ENCODE results near the gene CPEB1. TPM values are rescaled to one million over a fixed set of nuclear protein-coding genes. Genes with fewer than 3 reads are reported as not detected.

CPEB1 gene
- total and polyA plus RNA-seq, 8 donors = 1.3 to 5.0 (median 3.0) TPM

DNA sequence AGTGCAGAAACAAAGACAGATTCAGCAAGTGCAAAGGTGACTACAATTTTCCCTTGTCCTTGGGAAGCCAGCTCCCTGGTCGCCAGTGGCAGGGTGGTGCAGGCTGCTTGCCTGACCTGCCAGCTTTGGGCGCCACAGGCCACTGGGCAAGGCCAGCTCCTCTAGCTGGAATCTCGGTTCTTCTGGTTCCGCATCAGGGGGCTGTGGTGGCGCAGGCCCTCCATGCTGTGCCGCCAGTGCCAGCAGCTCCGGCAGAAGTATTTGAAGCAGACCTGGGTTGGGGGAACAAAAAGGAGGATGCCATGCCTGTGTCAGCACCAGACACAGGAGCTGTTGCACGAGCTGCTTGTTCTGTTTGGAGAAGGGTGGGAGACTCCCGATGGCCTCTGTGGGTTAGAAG lies 102.7 kb downstream of the CPEB1 start:
- TF ChIP-seq, protein P1, sequence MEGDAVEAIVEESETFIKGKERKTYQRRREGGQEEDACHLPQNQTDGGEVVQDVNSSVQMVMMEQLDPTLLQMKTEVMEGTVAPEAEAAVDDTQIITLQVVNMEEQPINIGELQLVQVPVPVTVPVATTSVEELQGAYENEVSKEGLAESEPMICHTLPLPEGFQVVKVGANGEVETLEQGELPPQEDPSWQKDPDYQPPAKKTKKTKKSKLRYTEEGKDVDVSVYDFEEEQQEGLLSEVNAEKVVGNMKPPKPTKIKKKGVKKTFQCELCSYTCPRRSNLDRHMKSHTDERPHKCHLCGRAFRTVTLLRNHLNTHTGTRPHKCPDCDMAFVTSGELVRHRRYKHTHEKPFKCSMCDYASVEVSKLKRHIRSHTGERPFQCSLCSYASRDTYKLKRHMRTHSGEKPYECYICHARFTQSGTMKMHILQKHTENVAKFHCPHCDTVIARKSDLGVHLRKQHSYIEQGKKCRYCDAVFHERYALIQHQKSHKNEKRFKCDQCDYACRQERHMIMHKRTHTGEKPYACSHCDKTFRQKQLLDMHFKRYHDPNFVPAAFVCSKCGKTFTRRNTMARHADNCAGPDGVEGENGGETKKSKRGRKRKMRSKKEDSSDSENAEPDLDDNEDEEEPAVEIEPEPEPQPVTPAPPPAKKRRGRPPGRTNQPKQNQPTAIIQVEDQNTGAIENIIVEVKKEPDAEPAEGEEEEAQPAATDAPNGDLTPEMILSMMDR (IDR thresholded peaks at IDR 0.05) = no peak
- Histone ChIP-seq H3K36me3 (no peaks in the 10 kb centered on the region), H3K27ac (no peak overlapping the region), H3K9me3 (no peaks in the 10 kb centered on the region), H3K27me3 (peaks cover 0 to 9% of the 10 kb centered on the region in 2 donors), H3K4me1 (peaks cover 4 to 6% of the 10 kb centered on the region in 2 donors), H3K4me3 (no peak overlapping the region)
- intact Hi-C loops (cut with DNase I) = no loop called here
- no peak for ATAC-seq
- no peak for DNase-seq

DNA sequence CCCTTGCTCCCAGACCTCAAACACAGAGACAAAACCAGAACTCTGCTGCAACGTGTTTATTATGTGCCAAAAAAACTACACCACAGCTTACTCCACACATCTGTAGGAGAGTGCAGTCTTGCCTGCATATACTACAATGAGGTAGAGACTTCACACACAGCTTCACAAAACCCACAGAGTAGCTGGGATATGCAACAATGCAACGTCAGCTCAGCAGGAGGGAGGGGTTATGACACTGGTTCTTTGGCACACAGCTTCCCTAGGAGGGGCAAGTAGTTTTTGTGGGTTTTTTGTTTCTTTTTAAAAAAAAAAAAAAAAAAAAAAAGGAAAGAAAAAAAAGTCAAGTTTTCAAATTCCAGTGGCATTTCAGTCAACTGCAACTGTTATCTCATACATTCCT lies 104.0 kb downstream of the CPEB1 start:
- intact Hi-C loops (cut with DNase I) = no loop called here
- peak in 1 of 4 donors; percentile 64 for DNase-seq
- TF ChIP-seq, protein P1 (IDR thresholded peaks at IDR 0.05) = no peak

DNA sequence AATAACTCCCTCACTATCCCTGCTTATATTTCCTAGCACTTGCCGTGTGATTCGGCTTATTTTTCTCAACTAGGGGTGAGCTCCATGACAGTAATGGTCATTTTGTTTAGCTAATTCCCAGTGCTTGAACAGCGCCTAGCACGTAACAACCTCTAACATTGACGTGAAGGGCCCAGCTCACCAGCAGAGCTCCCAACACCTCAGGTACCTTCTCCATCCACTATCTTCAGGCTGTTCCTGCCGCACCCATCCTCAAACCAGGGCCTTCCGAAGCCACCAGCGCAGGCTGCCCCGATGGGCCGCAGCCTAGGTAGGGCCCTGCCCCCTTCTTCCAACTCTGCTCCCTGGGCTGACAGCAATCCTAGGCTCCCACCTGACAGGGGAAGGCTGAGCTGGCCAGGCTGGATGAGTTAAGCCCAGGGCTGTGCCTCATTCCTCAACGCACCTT lies 106.2 kb downstream of the CPEB1 start:
- TF ChIP-seq, protein P1 (IDR thresholded peaks at IDR 0.05) = no peak
- DNase-seq = peak in 1 of 4 donors; percentile 38
- H3K27me3 ChIP-seq = peaks cover 0 to 9% of the 10 kb centered on the region in 2 donors
- H3K27ac ChIP-seq = peak overlapping the region; percentile 85 to 86
- peak overlapping the region; percentile 92 to 94 for H3K4me3 ChIP-seq
- peak; percentile 24 for ATAC-seq
- H3K9me3 ChIP-seq = no peaks in the 10 kb centered on the region
- H3K4me1 ChIP-seq = peaks cover 14 to 28% of the 10 kb centered on the region in 2 donors
- intact Hi-C loops (cut with DNase I) = no loop called here
- peaks cover 0 to 30% of the 10 kb centered on the region in 2 donors for H3K36me3 ChIP-seq

More for the DNA sequence above, 104.0 kb downstream of the CPEB1 start:
- peaks cover 0 to 9% of the 10 kb centered on the region in 2 donors for H3K27me3 ChIP-seq
- H3K4me1 ChIP-seq = peaks cover 14 to 18% of the 10 kb centered on the region in 2 donors
- no peak for ATAC-seq
- H3K9me3 ChIP-seq = no peaks in the 10 kb centered on the region
- no peak overlapping the region for H3K4me3 ChIP-seq
- peak overlapping the region in 1 of 2 donors; percentile 23 for H3K27ac ChIP-seq
- H3K36me3 ChIP-seq = peaks cover 0 to 8% of the 10 kb centered on the region in 2 donors

DNA sequence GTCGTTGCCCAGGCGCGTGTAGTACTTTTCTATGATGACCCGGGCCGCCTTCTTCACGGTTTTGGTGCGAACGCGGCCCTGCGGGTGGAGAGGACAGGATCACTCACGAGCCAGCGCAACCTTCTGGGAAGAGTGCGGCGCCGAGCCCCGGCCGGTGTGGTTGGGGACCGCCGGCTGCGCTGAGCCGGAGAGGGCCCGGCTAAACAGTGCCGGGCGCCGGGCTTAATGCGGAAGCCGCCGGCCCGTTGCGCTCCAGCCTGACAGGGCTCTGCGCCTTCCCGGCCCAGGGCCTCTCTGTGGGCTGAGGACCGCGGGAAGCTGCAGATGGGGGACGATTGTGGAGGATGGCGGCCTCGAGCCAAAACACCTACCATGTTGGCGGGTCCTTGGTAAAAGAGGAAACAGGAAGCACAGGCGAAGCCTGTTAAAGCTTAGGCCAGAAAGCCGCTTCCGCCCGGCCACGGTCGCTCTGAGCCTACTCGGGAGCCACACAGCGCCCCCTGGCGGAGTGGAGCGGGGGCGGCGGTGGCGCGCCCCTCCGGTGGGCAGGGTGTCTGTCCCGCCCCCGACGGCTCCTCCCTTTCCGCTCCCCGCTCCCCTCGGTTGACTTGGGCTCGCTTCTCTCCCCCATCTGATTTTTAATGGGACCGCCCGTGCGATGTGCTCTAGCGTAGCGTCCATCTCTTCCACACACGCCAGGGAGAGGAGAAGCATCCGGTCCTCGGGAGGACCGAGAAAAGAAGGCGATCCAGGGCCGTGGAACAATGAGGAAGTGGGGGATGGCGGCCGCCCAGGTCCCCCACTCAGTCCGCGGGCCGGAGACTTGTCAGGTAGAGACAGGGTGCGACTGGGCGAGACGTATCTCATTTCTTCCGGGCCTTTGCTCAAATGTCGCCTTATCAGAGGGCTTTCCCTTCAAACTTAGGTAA lies 106.8 kb downstream of the CPEB1 start, which contains the start of gene RPS17:
RPS17 (minus strand) TSS at position 403 of the 929 bp plus-strand sequence; CDS start at position 374, 29 bp downstream.
- H3K36me3 ChIP-seq = peaks cover 0 to 37% of the 10 kb centered on the region in 2 donors
- DNase-seq = peak; percentile 96 to 99 (median 98)
- peak; percentile 98 for ATAC-seq
- no peaks in the 10 kb centered on the region for H3K9me3 ChIP-seq
- intact Hi-C loops (cut with DNase I) = no loop called here
- H3K27ac ChIP-seq = peak within 1 kb of the TSS; percentile 85 to 86
- TF ChIP-seq, protein P1 (IDR thresholded peaks at IDR 0.05) = peak; percentile 100
- peak within 1 kb of the TSS; percentile 92 to 94 for H3K4me3 ChIP-seq
- peaks cover 14 to 28% of the 10 kb centered on the region in 2 donors for H3K4me1 ChIP-seq
- H3K27me3 ChIP-seq = peaks cover 0 to 9% of the 10 kb centered on the region in 2 donors

DNA sequence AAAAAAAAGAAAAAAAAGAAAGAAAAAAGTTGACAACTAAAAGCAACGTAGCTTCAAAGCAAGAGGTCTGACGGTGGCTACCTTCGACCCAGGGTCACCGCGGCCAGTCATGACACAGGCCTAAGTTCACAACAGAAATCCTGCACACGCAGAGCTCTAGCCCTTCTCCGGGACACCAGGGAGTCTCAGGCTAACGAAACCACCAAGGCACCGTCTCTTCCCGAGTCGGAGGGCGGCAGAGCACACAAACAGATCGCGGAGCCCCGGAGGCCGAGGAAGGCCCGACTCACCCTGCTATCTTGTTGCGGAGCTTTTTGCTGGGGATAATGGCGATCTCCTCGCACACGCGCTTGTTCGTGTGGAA lies 107.5 kb downstream of the CPEB1 start:
- peaks cover 0 to 43% of the 10 kb centered on the region in 2 donors for H3K36me3 ChIP-seq
- H3K4me3 ChIP-seq = peak overlapping the region; percentile 92 to 94
- ATAC-seq (peak; percentile 1), DNase-seq (no peak)
- H3K9me3 ChIP-seq = no peaks in the 10 kb centered on the region
- H3K27ac ChIP-seq = peak overlapping the region; percentile 85 to 86
- peaks cover 14 to 28% of the 10 kb centered on the region in 2 donors for H3K4me1 ChIP-seq
- TF ChIP-seq, protein P1 (IDR thresholded peaks at IDR 0.05) = no peak
- peaks cover 0 to 5% of the 10 kb centered on the region in 2 donors for H3K27me3 ChIP-seq
- intact Hi-C loops (cut with DNase I) = no loop called here
